GM23248 (cell line): ENCODE data around the gene SULF2.

Source experiments
- EZH2 ChIP-seq: fragments of 200-600 bp; sonication (generic); IDR thresholded peaks from 2 replicates; pipeline ENCODE4 v1.6.1; 2018; ENCODE audit warnings: antibody characterized with exemption, mild to moderate bottlenecking; ENCODE audit not compliant: insufficient read depth, poor library complexity, severe bottlenecking
- EZH2phosphoT487 ChIP-seq: fragments of 200-600 bp; sonication (generic); IDR thresholded peaks from 2 replicates; pipeline ENCODE4 v1.6.1; 2018; ENCODE audit warnings: antibody characterized with exemption, moderate library complexity, mild to moderate bottlenecking, low read depth; ENCODE audit not compliant: insufficient read depth

- TF ChIP-seq EZH2 (no peak), EZH2phosphoT487 (no peak)
These were observed 98.7 kb downstream of the SULF2 start for GRCh38 chr20:47686545-47686944.
